Hepatic stellate cell (primary cell): ENCODE measurements around the gene C1orf21.
"Not testable (repeated sequence)": the region's sequence is repeated elsewhere in the genome, so short reads cannot be mapped to it uniquely, and the experiment has no call there.

Source experiments
- DNase-seq: peaks from one replicate; pipeline ENCODE4 v3.0.0; 2011; ENCODE audit warnings: low spot score

C1orf21 gene, protein sequence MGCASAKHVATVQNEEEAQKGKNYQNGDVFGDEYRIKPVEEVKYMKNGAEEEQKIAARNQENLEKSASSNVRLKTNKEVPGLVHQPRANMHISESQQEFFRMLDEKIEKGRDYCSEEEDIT

DNA sequence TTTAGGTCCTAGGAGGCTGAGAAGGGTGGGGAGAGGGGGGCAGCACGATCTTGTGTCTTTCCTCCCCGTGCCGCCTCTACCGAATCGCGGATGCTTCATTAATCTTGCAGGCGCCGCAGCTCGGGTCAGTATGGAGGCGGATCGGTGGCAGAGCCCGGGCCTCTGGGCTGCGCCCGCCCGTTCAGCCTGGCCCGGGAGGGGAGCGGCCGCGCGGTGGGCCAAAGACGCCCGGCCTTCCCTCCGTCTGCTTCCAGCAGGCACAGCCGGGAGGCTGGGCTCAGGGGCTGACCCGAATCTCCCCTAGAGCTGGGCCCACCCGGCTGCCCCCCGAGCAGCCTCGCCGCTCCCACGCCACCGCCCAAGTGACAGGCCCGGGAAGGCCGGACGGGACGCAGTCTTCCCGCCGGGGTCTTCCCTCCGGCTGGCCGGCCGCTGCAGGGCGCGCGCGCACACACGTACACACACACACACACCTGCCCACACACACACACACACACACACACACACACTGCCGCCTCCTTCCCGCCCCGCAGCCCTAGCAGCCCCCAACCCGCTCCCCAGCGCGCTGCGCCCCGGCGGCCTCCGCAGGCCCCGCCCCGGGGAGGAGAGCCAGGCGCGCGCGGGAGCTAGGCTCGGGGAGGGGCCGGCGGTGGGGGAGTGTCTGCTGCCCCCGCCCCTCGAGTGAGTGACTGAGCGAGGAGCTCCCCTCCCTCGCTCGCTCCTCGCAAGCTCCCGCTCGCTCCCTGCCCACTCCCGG lies at the start of gene C1orf21:
Gene C1orf21 (plus strand): TSS at position 718 of the 757 bp plus-strand sequence. CDS start 90,481 bp downstream, outside the sequence.
- peak; percentile 86 for DNase-seq

DNA sequence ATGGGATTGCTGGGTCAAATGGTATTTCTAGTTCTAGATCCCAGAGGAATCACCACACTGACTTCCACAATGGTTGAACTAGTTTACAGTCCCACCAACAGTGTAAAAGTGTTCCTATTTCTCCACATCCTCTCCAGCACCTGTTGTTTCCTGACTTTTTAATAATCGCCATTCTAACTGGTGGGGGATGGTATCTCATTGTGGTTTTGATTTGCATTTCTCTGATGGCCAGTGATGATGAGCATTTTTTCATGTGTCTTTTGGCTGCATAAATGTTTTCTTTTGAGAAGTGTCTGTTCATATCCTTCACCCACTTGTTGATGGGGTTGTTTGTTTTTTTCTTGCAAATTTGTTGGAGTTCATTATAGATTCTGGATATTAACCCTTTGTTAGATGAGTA lies 49.0 kb upstream of the C1orf21 start:
- not testable (repeated sequence) for DNase-seq

DNA sequence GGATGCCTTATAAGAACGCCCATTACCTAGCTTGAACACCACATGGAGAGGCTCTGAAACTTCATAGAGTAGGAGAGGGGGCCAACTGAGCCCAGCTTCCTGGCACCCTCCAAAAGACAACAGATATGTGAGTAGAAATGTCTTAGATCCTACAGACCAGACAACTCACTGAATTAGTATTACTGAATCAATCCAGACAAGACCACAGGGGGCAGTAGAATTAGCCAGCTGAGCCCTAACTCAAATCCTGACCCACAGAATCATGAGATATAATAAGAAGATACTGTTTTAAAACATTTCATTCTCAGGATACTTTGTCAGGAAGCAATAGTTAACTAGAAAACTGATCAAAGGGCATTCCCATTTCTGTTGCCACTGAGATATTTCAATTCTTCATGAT lies 45.8 kb upstream of the C1orf21 start:
- DNase-seq, result no peak

DNA sequence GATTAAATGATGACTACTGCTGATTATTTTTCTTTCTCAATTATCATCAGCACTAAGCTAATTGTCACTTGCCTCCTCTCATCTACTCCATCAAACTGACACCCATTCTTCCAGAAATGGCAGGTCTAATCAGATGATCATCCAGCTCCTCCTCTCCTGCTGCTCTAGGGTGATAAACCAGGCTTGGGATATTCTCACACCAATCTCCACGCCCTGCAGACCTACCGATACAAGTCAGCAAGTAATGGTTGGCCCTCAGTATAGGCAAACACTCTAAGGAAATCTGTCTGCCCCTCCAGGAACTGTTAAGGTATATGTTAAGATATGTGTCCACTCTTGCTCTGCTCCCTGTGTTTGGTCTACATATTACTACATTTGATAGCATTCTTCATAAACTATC lies 36.3 kb upstream of the C1orf21 start:
- no peak for DNase-seq

DNA sequence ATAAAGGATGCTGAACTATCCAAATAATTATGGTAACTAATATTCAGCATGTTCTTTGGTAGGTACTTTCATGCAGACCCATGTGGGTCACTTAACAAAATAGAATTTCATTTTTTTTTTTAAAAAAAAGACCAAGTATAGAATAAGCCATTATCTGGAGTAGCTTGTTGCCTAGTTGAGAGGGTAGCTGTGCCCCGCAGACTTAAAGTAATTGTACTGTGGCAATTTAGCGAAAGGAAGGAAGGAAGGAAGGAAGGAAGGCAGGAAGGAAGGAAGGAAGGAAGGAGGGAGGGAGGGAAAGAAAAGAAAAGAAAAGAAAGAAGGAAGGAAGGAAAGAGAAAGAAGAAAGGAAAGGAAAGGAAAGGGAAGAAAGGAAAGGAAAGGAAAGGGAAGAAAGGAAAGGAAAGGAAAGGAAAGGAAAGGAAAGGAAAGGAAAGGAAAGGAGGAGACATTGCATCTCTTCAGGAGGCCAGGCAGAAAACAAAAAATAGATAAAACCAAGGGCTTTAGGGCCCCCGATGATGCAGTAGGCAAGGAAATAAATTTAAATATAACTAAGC lies 35.3 kb upstream of the C1orf21 start:
- DNase-seq, result no peak

DNA sequence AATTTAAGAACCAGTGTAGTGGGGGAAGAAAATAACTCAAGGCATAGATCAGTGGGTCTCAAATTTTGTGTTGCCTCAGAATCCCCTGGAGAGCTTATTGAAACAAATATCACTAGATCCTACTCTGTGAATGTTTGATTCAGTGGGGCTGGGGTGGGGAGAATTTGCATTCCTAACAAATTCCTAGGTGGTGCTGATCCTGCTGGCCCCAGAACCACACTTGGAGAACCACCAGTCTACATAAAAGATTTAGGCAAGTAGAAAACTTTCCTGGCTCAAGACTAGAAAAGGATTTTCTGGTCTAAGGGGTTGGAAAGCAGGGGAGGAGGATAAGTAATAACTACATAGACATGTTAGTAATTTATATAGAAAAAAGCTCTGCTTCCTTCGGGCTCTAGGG lies 34.1 kb upstream of the C1orf21 start:
- DNase-seq, result no peak

DNA sequence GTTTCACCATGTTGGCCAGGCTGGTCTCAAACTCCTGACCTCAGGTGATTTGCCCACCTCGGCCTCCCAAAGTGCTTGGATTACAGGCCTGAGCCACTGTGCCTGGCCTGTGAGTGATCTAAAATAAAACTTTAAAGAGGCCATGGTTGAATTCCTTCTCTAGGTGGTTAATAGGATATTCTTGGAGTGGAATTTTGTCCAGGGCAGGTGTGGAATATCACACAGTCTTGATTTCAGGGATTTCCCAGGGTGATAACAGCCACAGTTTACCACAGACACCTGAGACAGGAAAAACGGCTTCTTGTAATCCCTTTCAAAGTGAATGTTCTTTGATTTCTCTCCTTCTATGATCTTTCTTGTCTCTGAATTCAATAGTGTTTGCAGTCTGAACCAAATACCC lies 32.1 kb upstream of the C1orf21 start:
- no peak for DNase-seq

DNA sequence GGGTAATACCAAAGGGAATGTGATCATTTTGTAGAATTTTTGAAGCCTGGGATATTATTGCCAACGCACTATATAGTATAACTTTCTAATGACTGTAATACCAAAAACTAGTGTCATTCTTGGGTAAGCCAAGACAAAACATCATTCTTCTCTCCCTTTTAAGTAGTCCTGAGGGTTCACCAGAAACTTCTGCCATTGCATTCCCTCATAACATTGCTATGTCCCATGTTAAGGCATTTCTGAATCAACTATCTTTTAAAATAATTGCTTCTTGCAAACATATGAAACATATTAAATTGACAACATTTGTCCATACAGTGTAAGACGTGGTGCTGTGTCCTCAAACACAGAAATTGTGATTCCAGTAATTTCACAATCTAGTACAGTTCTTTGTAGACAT lies 29.9 kb upstream of the C1orf21 start:
- no peak for DNase-seq

DNA sequence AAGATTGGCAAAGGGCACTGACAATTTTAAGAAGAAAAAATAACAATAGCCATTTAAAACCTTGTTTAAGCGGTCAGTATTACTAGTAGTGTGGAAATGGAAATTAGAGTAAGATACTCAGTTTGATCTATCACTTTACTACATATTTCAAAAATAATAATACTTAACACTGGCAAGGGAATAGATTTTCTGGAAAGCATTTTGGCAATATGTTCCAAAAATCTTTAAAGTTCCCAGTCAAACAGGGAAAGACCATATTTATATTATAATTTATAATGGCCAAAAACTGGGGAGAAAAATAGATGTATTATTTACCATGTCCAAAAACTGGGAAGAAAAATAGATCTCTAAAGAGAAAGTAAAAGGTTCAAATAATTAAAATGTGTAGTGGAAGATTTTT lies 28.6 kb upstream of the C1orf21 start:
- DNase-seq, result no peak

DNA sequence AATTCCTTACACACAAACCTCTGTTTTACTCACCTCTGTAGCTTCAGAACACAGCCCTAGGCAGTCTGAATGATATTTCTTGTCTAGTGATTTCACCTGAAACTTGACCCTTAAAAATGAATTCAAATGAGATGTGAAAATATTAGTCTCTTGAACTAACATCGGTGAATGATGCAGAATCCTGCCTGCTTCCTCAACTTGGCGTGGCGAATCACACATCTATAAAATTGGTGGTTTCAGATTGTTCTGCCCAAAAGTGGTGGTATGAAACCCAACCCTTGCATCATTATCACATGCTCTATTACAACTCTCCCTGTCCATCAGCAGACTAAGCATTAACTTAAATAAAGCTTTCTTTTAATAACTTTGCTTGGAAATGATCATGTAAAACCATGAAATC lies 26.9 kb upstream of the C1orf21 start:
- no peak for DNase-seq

DNA sequence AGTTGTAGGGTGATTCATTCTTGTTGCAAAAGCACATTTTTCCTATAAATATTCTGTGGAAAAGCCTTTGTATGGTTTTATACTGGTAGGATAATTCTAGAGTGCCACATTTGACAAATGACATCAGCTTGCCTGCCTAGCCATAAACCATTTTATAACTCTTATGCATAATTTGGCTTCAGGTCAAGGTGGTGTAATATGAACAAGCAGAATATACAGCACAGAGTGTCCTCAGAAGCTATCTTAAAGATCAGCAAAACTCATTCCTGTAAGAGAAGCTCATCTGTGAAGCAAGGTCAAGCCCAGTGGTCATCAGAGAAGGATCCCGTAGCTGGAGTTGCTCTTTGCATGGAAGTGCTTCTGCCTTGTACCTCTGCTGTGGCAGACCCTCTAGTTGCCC lies 24.0 kb upstream of the C1orf21 start:
- DNase-seq, result no peak

DNA sequence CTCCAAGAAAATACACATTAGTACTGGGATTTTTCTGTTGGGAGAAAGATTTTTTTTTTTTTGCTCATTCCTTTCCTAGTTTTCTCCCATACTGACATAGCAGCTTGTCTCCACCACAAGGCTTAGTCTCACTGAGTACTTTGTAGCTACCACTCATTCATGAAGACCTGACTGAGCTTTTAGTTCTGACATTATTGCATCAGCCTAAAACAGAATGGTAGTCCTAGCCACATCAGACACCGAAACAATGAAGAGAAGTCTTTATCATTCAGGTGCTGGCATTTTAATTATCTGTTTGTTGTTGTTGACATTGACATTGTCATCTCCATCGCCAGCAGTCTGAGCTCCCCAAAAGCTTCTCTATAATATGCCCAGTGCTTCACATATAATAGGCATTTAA lies 21.1 kb upstream of the C1orf21 start:
- no peak for DNase-seq

DNA sequence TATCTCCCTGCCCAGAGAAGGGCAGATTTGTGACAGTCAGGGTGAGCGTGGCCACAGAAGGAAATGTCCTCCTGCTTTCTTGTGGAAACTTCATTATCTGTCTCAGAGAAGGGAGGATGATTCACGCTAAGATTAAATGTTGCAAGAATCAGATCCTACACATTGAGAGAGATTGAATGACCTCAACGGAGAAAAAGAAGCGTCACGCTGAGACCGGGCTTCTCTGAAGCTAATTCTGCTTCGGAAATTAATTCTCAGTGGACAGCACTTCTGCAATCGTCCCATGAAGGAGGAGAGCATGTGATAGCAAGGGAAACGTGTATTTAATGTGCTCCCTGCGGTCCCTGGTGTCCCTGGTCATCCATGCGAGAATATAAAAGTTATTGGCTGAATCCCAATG lies 19.8 kb upstream of the C1orf21 start:
- DNase-seq, result no peak

DNA sequence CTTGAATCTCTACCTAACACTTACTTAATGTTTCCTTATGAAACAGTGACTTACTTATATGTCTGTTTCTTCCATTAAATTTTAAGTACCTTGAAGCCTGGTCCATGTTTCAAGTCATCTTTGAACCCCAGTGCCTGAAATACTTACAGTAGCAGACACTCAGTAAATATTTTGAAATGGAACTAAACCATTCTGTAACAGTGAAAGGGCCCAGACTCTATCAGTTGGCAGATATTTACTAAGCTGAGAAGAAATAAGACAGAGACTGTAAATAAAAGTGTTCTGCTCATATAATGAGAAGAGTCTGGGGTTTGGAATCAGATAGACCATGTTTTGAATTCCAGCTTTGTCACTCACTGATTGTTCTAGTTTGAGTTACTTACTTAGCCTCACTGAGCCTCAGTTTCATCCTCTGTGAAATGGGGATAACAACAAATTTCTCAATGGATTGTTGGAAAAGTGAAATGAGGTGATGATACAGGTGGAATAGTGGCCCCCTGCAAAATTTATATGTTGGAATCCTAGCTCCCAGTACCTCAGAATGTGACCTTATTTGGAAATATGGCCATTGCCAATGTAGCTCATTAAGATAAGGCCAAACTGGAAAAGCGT lies 19.3 kb upstream of the C1orf21 start:
- DNase-seq, result no peak

DNA sequence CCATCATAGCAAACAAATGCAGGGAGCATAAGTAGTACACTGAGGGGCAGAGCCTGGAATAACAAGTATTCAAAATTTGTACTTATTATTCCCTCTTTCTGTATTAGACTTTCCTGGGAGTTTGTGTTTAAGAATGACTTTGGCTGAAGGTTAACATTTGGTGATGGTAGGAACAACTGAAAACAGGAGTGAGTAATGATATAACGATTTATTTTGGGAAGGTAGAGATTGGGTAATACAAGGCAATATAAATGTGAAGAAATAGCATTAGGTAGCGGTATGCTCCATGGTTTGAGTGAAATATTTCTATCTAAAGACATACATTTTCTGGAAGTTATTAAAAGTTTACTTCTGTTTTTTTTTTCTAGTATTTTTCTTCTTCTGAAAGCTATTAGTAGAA lies 18.5 kb upstream of the C1orf21 start:
- no peak for DNase-seq

DNA sequence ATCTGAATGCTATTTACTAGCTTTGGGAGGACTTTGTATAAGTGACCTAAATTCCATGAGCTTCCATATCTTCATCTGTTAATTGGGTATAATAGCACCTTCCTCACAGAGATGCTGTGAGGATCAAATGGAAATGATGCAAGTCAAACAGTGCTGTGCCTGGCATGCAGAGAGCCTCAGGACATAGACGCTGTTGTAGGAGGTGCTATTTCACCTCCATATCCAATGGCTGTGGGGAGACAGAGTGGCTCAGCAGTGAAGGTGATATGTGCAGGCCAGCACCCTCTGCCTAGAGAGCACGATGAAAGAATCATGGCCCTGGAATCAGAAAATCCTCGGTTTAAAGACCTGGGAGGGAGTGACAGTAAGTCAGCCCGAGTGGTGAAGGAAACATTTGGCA lies 16.0 kb upstream of the C1orf21 start:
- DNase-seq, result no peak

DNA sequence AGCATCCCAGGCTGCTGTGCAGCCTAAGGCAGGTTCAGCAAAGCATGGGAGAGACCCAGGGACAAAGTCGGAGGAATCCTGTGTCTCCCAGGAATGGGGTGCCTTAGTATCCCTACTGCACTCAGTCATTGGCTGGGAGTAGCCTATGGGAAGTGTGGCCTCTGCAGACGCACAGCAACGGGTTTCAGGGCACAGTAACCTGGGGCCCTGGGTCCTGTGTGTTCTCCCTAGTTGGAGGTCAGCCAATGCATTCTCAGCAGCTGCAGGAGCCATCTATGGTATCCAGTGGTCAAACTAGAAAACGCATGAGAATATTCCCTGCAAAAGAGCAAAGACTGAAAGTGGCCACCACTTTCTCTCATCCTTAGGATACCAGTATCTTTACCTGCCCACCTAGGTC lies 13.7 kb upstream of the C1orf21 start:
- DNase-seq, result no peak

DNA sequence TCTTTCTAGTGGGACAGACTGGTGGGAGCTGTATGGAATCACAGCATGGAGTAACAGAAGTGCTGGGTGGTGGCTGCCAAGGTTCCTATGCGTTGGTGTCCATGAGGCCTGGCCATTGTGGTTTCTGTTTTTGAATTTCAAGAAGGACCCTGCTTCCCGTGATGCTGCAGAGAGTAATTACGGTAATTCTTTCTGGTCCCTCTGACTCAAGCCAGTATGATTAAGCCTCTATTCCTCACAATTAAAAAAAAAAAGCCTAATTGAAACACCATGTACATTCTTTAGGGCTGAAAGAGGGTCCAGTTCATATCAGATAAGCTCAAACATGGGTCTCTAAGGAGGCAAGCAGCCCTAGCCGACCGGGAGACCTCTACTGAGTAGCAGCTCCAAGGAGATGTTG lies 10.5 kb upstream of the C1orf21 start:
- DNase-seq, result no peak

DNA sequence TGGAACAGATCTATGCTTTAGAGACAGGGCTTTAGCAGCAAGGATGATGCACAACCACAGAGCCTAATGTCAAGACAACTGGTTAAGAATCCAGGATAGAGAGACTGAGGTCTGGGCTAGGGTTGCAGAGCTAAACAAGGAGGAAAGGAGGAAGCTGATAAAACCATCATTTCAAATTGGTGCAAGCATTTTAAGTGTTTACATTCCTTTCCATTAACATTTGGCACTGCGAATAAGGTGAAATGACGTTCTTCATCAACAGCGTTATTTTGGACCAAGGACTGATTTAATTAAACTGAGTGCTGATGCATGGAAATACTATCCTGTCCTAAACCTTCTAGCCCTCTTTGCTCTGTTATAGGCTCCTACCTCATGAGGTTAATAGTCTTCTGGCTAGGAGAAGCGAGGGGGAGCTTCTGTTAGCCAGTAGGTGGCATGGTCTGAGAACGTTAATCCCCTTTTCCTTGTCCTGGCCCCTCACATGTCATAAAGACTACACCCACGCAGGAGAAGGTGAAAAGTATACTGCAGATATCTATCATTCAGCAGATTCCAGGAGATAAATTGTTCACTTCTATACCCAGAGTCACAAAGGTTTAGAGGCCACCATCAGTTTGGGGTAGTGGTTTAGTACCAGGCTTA lies 7.6 kb upstream of the C1orf21 start:
- DNase-seq, result no peak

DNA sequence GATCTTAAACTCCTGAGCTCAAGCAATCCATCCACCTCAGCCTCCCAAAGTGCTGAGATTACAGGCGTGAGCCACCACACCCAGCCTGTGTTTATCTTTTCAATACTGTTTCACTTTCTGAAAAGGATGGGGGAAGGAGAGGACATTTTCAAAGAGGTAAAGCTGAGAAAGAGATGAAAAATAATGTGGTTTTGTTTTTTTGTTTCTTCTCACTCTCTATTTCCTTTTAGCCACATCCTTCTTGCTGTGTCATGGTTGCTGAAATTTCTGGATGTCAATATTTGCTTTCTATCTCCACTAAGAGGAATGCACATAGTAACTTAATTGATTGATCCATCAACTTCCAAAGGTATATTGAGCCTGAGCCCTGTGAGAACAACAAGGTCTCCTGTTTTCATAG lies 6.4 kb upstream of the C1orf21 start:
- no peak for DNase-seq

DNA sequence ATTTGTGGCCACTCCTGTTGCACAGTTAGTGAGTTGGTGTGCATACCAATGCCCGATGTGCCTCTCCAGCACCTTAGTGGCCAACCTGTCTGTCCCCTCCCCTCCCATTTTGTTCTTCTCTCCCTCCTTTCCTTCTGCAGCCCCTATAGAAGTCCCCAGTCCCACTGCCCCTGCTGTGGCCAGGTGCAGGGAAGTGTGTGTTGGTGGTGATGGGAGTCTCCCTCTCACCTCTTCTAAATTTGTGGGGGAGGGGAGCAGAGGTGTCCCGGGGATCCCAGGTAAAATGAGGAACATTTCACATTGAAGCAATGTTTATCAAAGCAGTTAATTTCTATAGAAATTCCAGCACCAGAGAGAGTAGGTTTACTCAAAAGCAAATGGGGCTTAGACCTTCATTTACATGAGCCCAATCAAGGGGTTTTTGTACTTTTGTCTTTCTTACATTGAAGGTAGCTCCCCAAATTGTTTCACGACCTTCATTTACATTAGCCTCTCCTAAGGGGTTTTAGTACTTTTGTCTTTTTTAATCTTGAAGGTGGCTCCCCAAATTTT lies 3.0 kb upstream of the C1orf21 start:
- DNase-seq, result no peak

DNA sequence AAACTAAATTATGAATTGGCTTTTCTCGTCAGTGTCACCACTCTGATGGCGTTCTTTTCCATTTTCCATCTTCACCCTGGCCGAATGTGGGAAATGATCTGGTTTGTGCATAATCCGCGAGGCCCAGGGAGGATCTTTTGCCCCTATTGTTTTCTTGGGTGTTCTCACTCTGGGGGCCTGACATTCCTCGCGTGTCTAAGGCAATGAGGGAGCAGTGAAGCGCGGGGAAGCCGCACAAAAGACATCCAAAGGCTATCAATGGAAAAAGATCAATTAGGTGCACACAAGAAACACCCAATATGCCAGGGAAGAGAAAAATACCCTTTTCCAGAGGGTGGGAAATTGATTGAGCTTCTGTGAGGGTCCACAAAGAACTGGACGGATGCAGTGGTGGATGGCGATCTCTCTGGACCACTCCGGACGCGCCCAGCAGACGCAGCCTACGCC lies 941 bp upstream of the C1orf21 start:
- DNase-seq, result no peak

DNA sequence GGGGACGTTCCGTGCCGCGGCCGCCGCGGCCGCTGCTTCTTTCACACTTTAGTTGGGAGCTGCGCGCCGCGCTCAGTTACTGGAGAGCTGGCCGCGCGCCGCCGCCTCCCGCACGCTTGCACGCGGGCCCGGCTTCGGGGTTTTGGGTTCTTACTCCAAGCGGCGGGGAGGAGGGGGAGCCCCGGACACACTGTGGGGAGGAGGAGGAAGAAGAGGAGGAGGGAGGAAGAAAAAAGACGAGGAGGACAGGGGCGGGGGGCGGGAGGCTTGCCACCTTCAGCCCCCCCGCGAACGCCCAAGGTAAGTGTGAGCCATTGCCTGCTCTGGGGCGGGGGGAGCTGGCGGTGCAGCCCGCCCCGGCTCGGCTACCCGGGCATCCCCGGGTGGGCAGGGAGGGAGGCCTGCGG lies 243 bp downstream of the C1orf21 start:
- DNase-seq, result peak; percentile 34
